Osteocyte (in vitro differentiated cells): ENCODE measurements around the gene NBDY. TPM values are rescaled to one million over a fixed set of nuclear protein-coding genes. Genes with fewer than 3 reads are reported as not detected.
"Not testable (repeated sequence)": the region's sequence is repeated elsewhere in the genome, so short reads cannot be mapped to it uniquely, and the experiment has no call there.

Source experiments
- DNase-seq: peaks from one replicate; pipeline ENCODE4 v3.0.0; 2021; ENCODE audit warnings: mixed read lengths; ENCODE audit not compliant: unreplicated experiment; ENCODE audit errors: extremely low spot score
- H3K27ac Mint-ChIP-seq: one replicate; pipeline ENCODE4 v1.8.0; 2021; ENCODE audit warnings: mild to moderate bottlenecking, mixed read lengths; ENCODE audit not compliant: unreplicated experiment
- H3K27me3 Mint-ChIP-seq: one replicate; pipeline ENCODE4 v1.8.0; 2021; ENCODE audit warnings: mixed read lengths; ENCODE audit not compliant: unreplicated experiment
- H3K36me3 Mint-ChIP-seq: one replicate; pipeline ENCODE4 v1.8.0; 2021; ENCODE audit warnings: mixed read lengths; ENCODE audit not compliant: unreplicated experiment
- H3K4me1 Mint-ChIP-seq: one replicate; pipeline ENCODE4 v1.8.0; 2021; ENCODE audit warnings: mixed read lengths; ENCODE audit not compliant: unreplicated experiment
- H3K4me3 Mint-ChIP-seq: one replicate; pipeline ENCODE4 v1.8.0; 2021; ENCODE audit warnings: mild to moderate bottlenecking, moderate library complexity, mixed read lengths; ENCODE audit not compliant: unreplicated experiment
- H3K9me3 Mint-ChIP-seq: one replicate; pipeline ENCODE4 v1.8.0; 2021; ENCODE audit warnings: mixed read lengths; ENCODE audit not compliant: unreplicated experiment
- CTCF ChIP-seq: fragments of 200-600 bp; sonication (generic); IDR thresholded peaks from 2 replicates; pipeline ENCODE4 v1.5.0; 2021; ENCODE audit warnings: antibody characterized with exemption, mild to moderate bottlenecking, moderate library complexity
- long read RNA-seq: library from polyadenylated mRNA; unstranded; transcript quantifications from one replicate; pipeline ENCODE4 v2.0.0, GENCODE V29; 2021
- total RNA-seq: library from RNA; stranded (reverse); gene quantifications from 2 replicates; pipeline ENCODE4 v1.2.1, GENCODE V29; 2021

Gene NBDY
- 61.1 and 62.5 TPM in 2 replicates for total RNA-seq
- long read RNA-seq, transcript NBDY-201 (3 exons, 1,529 nt), result major isoform, 74 of 84 reads
- long read RNA-seq, partial matches to known transcripts, result 2 of 84 reads
- long read RNA-seq, other reads (novel, unspliced or antisense), result 5 of 84 reads

- Mint-ChIP-seq H3K4me3 (peak within 1 kb of the TSS; percentile 85), H3K4me1 (peaks cover 22% of the 10 kb centered on the region), H3K9me3 (peaks cover 5% of the 10 kb centered on the region), H3K27ac (peak within 1 kb of the TSS; percentile 97), H3K36me3 (peaks cover 2% of the 10 kb centered on the region), H3K27me3 (no peaks in the 10 kb centered on the region)
- no peak for TF ChIP-seq CTCF
- no peak for DNase-seq
Observed at GRCh38 chrX:56729152-56729850, at the start of gene NBDY. Gene NBDY (plus strand): TSS chrX:56729243. CDS start chrX:56729354, 111 bp downstream.

- peaks cover 35% of the 10 kb centered on the region for H3K9me3 Mint-ChIP-seq
- not testable (repeated sequence) for H3K27ac Mint-ChIP-seq
Observed at GRCh38 chrX:56704530-56704929, 24.5 kb upstream of the NBDY start.

GRCh38 chrX:56726605-56727004 is 2.4 kb upstream of the NBDY start:
- H3K27ac Mint-ChIP-seq, result no peak overlapping the region
- TF ChIP-seq CTCF, result peak; percentile 67
- peaks cover 11% of the 10 kb centered on the region for H3K9me3 Mint-ChIP-seq
- H3K36me3 Mint-ChIP-seq, result no peaks in the 10 kb centered on the region
- no peak overlapping the region for H3K4me3 Mint-ChIP-seq
- peaks cover 14% of the 10 kb centered on the region for H3K4me1 Mint-ChIP-seq
- no peak for DNase-seq
- peaks cover 2% of the 10 kb centered on the region for H3K27me3 Mint-ChIP-seq

More at GRCh38 chrX:56704530-56704929, 24.5 kb upstream of the NBDY start:
- H3K4me3 Mint-ChIP-seq, H3K4me1 Mint-ChIP-seq, H3K36me3 Mint-ChIP-seq, DNase-seq, H3K27me3 Mint-ChIP-seq: not testable (repeated sequence)

- no peak overlapping the region for H3K27ac Mint-ChIP-seq
- no peaks in the 10 kb centered on the region for H3K27me3 Mint-ChIP-seq
- H3K9me3 Mint-ChIP-seq, result peaks cover 11% of the 10 kb centered on the region
- H3K36me3 Mint-ChIP-seq, result no peaks in the 10 kb centered on the region
- TF ChIP-seq CTCF, result no peak
- no peak overlapping the region for H3K4me3 Mint-ChIP-seq
- peaks cover 19% of the 10 kb centered on the region for H3K4me1 Mint-ChIP-seq
- DNase-seq, result no peak
Observed at GRCh38 chrX:56727531-56727930, 1.5 kb upstream of the NBDY start.

GRCh38 chrX:56728321-56728720 is 722 bp upstream of the NBDY start:
- no peaks in the 10 kb centered on the region for H3K36me3 Mint-ChIP-seq
- H3K27me3 Mint-ChIP-seq, result no peaks in the 10 kb centered on the region
- H3K4me1 Mint-ChIP-seq, result peaks cover 19% of the 10 kb centered on the region
- no peak for DNase-seq
- peaks cover 11% of the 10 kb centered on the region for H3K9me3 Mint-ChIP-seq
- peak overlapping the region; percentile 85 for H3K4me3 Mint-ChIP-seq
- no peak for TF ChIP-seq CTCF
- peak overlapping the region; percentile 23 for H3K27ac Mint-ChIP-seq
